Mesothelial cell of epicardium (in vitro differentiated cells): Measurements from ENCODE around the gene SLC7A4. TPM values are rescaled to one million over a fixed set of nuclear protein-coding genes. Genes with fewer than 3 reads are reported as not detected.

Source experiments
- DNase-seq, 2 experiments: peaks; one replicate each; pipeline ENCODE4 v3.0.0; 2021; ENCODE audit warnings: low spot score in 2 of 2; ENCODE audit not compliant: unreplicated experiment in 2 of 2
- H3K27ac Mint-ChIP-seq: 2 replicates; pipeline ENCODE4 v1.8.0; 2021; ENCODE audit warnings: mixed read lengths
- H3K27me3 Mint-ChIP-seq: 2 replicates; pipeline ENCODE4 v1.8.0; 2021; ENCODE audit warnings: low read depth, mixed read lengths
- H3K36me3 Mint-ChIP-seq: 2 replicates; pipeline ENCODE4 v1.8.0; 2021; ENCODE audit warnings: mixed read lengths
- H3K4me1 Mint-ChIP-seq: 2 replicates; pipeline ENCODE4 v1.8.0; 2021; ENCODE audit warnings: mixed read lengths
- H3K4me3 Mint-ChIP-seq: 2 replicates; pipeline ENCODE4 v1.8.0; 2021; ENCODE audit warnings: mild to moderate bottlenecking, moderate library complexity, mixed read lengths
- H3K9me3 Mint-ChIP-seq: 2 replicates; pipeline ENCODE4 v1.8.0; 2021; ENCODE audit warnings: mixed read lengths
- total RNA-seq: library from RNA; stranded (reverse); gene quantifications from 3 replicates; pipeline ENCODE4 v1.2.1, GENCODE V29; 2021
- TF ChIP-seq, protein P1 (sequence below): fragments of 200-600 bp; sonication (generic); IDR thresholded peaks from one replicate; pipeline ENCODE4 v1.5.0; 2021; ENCODE audit warnings: antibody characterized with exemption; ENCODE audit not compliant: unreplicated experiment

SLC7A4 gene
- total RNA-seq, 1 donor from 2014 or later: 3.2 TPM

GRCh38 chr22:20985720-20986119 lies 46.6 kb downstream of the SLC7A4 start:
- H3K9me3 Mint-ChIP-seq: no peaks in the 10 kb centered on the region
- H3K4me3 Mint-ChIP-seq: no peak overlapping the region
- DNase-seq: no peak
- H3K4me1 Mint-ChIP-seq: peaks cover 20% of the 10 kb centered on the region
- no peak overlapping the region for H3K27ac Mint-ChIP-seq
- TF ChIP-seq, protein P1, sequence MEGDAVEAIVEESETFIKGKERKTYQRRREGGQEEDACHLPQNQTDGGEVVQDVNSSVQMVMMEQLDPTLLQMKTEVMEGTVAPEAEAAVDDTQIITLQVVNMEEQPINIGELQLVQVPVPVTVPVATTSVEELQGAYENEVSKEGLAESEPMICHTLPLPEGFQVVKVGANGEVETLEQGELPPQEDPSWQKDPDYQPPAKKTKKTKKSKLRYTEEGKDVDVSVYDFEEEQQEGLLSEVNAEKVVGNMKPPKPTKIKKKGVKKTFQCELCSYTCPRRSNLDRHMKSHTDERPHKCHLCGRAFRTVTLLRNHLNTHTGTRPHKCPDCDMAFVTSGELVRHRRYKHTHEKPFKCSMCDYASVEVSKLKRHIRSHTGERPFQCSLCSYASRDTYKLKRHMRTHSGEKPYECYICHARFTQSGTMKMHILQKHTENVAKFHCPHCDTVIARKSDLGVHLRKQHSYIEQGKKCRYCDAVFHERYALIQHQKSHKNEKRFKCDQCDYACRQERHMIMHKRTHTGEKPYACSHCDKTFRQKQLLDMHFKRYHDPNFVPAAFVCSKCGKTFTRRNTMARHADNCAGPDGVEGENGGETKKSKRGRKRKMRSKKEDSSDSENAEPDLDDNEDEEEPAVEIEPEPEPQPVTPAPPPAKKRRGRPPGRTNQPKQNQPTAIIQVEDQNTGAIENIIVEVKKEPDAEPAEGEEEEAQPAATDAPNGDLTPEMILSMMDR: no peak
- peaks cover 17% of the 10 kb centered on the region for H3K36me3 Mint-ChIP-seq
- H3K27me3 Mint-ChIP-seq: no peaks in the 10 kb centered on the region

GRCh38 chr22:20983081-20983771 lies 49.1 kb downstream of the SLC7A4 start:
- TF ChIP-seq, protein P1: no peak
- peaks cover 35% of the 10 kb centered on the region for H3K4me1 Mint-ChIP-seq
- H3K27ac Mint-ChIP-seq: peak overlapping the region; percentile 88
- H3K9me3 Mint-ChIP-seq: peaks cover 3% of the 10 kb centered on the region
- H3K36me3 Mint-ChIP-seq: peaks cover 16% of the 10 kb centered on the region
- H3K4me3 Mint-ChIP-seq: peak overlapping the region; percentile 99
- peaks cover 7% of the 10 kb centered on the region for H3K27me3 Mint-ChIP-seq
- no peak for DNase-seq

DNA sequence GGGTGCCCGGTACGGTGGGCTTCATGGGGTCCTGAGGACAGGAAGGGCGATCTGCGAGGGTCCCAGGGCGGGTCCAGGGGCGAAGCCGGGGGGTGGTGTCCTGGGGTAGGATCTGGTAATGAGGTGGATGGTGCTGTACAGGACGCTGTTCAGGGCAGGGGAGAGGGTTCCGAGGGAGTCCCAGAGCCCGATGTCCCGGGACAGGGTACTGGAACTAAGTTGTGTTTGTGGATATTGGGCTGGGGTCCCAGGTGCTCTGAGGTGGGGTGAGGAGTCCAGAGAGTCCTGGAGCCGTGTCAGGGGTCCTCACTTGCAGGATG lies 49.8 kb downstream of the SLC7A4 start:
- peaks cover 3% of the 10 kb centered on the region for H3K9me3 Mint-ChIP-seq
- TF ChIP-seq, protein P1: no peak
- H3K27me3 Mint-ChIP-seq: peaks cover 7% of the 10 kb centered on the region

DNA sequence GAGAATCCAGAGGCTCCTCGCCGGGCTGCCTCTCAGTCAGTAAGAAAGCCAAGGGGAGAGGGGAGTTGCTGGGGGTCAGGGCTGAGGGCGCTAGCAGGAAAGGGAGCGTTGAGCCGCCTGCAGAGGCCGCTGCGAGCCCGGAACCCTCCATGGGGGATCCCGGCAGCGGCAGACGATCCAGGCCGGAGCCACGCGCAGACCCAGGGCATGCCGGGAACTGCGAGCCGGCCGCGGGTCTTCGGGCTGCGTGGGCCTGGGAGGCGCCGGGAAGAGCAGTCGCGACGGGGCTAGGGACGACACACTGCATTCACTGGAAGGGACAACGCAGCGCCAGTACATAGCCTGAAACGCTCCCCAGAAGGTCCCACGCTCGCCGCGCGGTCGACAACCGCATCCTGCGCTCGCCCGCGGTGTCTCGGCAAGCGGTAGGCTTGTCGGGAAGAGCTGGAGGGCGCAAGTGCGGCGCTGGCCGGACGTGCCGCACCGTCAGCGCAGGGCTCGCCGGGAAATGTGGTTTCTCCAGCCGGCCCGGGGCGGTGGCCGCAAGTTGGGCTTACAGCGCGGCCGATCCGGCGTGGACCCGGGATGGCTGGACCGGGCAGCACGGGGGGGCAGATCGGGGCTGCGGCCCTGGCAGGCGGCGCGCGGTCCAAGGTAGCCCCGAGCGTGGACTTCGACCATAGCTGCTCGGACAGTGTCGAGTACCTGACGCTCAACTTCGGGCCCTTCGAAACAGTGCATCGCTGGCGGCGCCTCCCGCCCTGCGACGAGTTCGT lies 50.4 kb downstream of the SLC7A4 start, which contains the start of gene LZTR1:
LZTR1 (plus strand) TSS at position 511 of the 776 bp plus-strand sequence; CDS start at position 586, 75 bp downstream.
- Mint-ChIP-seq H3K4me1 (peaks cover 35% of the 10 kb centered on the region), H3K4me3 (peak within 1 kb of the TSS; percentile 99), H3K9me3 (peaks cover 3% of the 10 kb centered on the region), H3K36me3 (peaks cover 8% of the 10 kb centered on the region), H3K27me3 (peaks cover 7% of the 10 kb centered on the region), H3K27ac (peak within 1 kb of the TSS; percentile 89)
- DNase-seq: peak; percentile 53 to 79
- TF ChIP-seq, protein P1: no peak

More for the DNA sequence above, 49.8 kb downstream of the SLC7A4 start:
- H3K36me3 Mint-ChIP-seq: peaks cover 9% of the 10 kb centered on the region
- H3K4me1 Mint-ChIP-seq: peaks cover 35% of the 10 kb centered on the region
- H3K27ac Mint-ChIP-seq: peak overlapping the region; percentile 88
- DNase-seq: no peak
- peak overlapping the region; percentile 99 for H3K4me3 Mint-ChIP-seq

GRCh38 chr22:20980938-20981722 lies 51.2 kb downstream of the SLC7A4 start:
- Mint-ChIP-seq H3K4me1 (peaks cover 35% of the 10 kb centered on the region), H3K36me3 (peaks cover under 1% of the 10 kb centered on the region), H3K9me3 (peaks cover 3% of the 10 kb centered on the region), H3K27ac (peak overlapping the region; percentile 89), H3K4me3 (peak overlapping the region; percentile 99), H3K27me3 (peaks cover 7% of the 10 kb centered on the region)
- no peak for DNase-seq
- TF ChIP-seq, protein P1: no peak
